T-cell (primary cell): ENCODE measurements around the gene CDH13. TPM values are rescaled to one million over a fixed set of nuclear protein-coding genes. Genes with fewer than 3 reads are reported as not detected.

Experiments
- ATAC-seq, 4 experiments: fragments of 200-7000 bp in 3 of 4; fragments of 150-1000 bp in 1 of 4; cut with Tn5 transposase; replicated peaks in 1 of 4; 1 replicate in 3 of 4; 2 replicates in 1 of 4; pipeline ENCODE4 v1.10.0; 2021; ENCODE audit warnings: moderate library complexity in 3 of 4, mild to moderate bottlenecking in 2 of 4, moderate number of reproducible peaks in 1 of 4
- CTCF ChIA-PET, 2 donors: fragments of 300-600 bp; sonication (Branson Sonifier 250); formaldehyde crosslinking; loops; one replicate each; lab custom pipeline; 2022; ENCODE audit warnings: antibody characterized with exemption in 2 of 2; lab: Charles Lee
- POLR2A ChIA-PET, 2 donors: fragments of 300-600 bp; sonication (Branson Sonifier 250); formaldehyde crosslinking; loops; one replicate each; lab custom pipeline; 2022; ENCODE audit warnings: antibody characterized with exemption in 2 of 2; lab: Charles Lee
- DNase-seq, 35 experiments: peaks; one replicate each; pipeline versions ENCODE4 v3.0.0 to v3.0.0-alpha.2; 2013 to 2023
- H3K27ac ChIP-seq: one replicate; pipeline ENCODE4 v1.5.1; 2013; ENCODE audit warnings: low read length
- H3K27me3 ChIP-seq, 2 experiments: replicated peaks in 1 of 2; 1 replicate in 1 of 2; 2 replicates in 1 of 2; pipeline versions ENCODE4 v1.6.1 to v1.7.0; 2013; ENCODE audit warnings: low read length in 1 of 2, mixed read lengths in 1 of 2; ENCODE audit not compliant: control insufficient read depth in 2 of 2, insufficient read depth in 2 of 2; ENCODE audit errors: extremely low read depth in 1 of 2
- H3K36me3 ChIP-seq, 2 donors: 1 replicate in 1 of 2; 2 replicates in 1 of 2; pipeline versions ENCODE4 v1.6.1 to v1.7.0; 2013; ENCODE audit warnings: low read length in 1 of 2; ENCODE audit not compliant: control insufficient read depth in 2 of 2, insufficient read depth in 1 of 2; ENCODE audit errors: extremely low read depth in 1 of 2
- H3K4me1 ChIP-seq, 2 experiments: 1 replicate in 1 of 2; 2 replicates in 1 of 2; pipeline versions ENCODE4 v1.6.1 to v1.7.0; 2013; ENCODE audit warnings: low read length in 2 of 2, mixed read lengths in 1 of 2; ENCODE audit not compliant: insufficient read depth in 2 of 2, control insufficient read depth in 1 of 2; ENCODE audit errors: extremely low read depth in 1 of 2
- H3K4me3 ChIP-seq, 2 donors: 1 replicate in 1 of 2; 2 replicates in 1 of 2; pipeline versions ENCODE4 v1.5.1 to v1.7.0; 2013; ENCODE audit warnings: mild to moderate bottlenecking in 2 of 2, low read length in 1 of 2, moderate library complexity in 1 of 2; ENCODE audit not compliant: control insufficient read depth in 1 of 2; ENCODE audit errors: extremely low read depth in 1 of 2
- H3K9me3 ChIP-seq: 2 replicates; pipeline ENCODE4 v1.7.0; 2013
- H3K27ac Mint-ChIP-seq, 2 donors: one replicate each; pipeline ENCODE4 v1.8.0; 2020 to 2021; ENCODE audit warnings: mild to moderate bottlenecking in 2 of 2, mixed read lengths in 2 of 2
- H3K27me3 Mint-ChIP-seq, 2 donors: one replicate each; pipeline ENCODE4 v1.8.0; 2021 to 2022; ENCODE audit warnings: mixed read lengths in 2 of 2
- H3K36me3 Mint-ChIP-seq: one replicate; pipeline ENCODE4 v1.8.0; 2021; ENCODE audit warnings: mixed read lengths
- H3K4me1 Mint-ChIP-seq, 3 donors: one replicate each; pipeline ENCODE4 v1.8.0; 2020 to 2022; ENCODE audit warnings: mixed read lengths in 3 of 3, mild to moderate bottlenecking in 1 of 3
- H3K4me3 Mint-ChIP-seq, 3 donors: one replicate each; pipeline ENCODE4 v1.8.0; 2020 to 2022; ENCODE audit warnings: mild to moderate bottlenecking in 3 of 3, mixed read lengths in 3 of 3, moderate library complexity in 3 of 3
- H3K9me3 Mint-ChIP-seq, 3 donors: one replicate each; pipeline ENCODE4 v1.8.0; 2020 to 2022; ENCODE audit warnings: mixed read lengths in 3 of 3
- WGBS: methylation state at CpG from one replicate; pipeline ENCODE4 v1.1.5; 2013; ENCODE audit warnings: missing lambda C conversion rate; ENCODE audit not compliant: insufficient coverage; 5-methylcytosine and 5-hydroxymethylcytosine counted together
- total RNA-seq, 35 experiments: library from RNA in 6 of 35; stranded (reverse) in 6 of 35; fragments of 120-200 nt in 1 of 35; gene quantifications; one replicate each; pipeline versions ENCODE4 v1.2.1 to v1.2.4 and lab custom pipeline; 2013 to 2026

CDH13 gene
- total RNA-seq, 5 donors from 2014 or later (not counting 1 experiment from before 2014, with no cell fraction given), result not detected

- no peak overlapping the region for H3K4me3 Mint-ChIP-seq
- no peaks in the 10 kb centered on the region for H3K9me3 Mint-ChIP-seq
- H3K4me1 Mint-ChIP-seq, result peaks cover 0 to 4% (median 0%) of the 10 kb centered on the region in 3 donors
- Histone ChIP-seq H3K9me3 (no peaks in the 10 kb centered on the region), H3K36me3 (no peaks in the 10 kb centered on the region), H3K27me3 (peaks cover 0 to 19% of the 10 kb centered on the region in 2 experiments), H3K27ac (no peak overlapping the region), H3K4me1 (no peaks in the 10 kb centered on the region), H3K4me3 (no peak overlapping the region)
- H3K27ac Mint-ChIP-seq, result no peak overlapping the region
- ChIA-PET POLR2A (no interaction called here), CTCF (no interaction called here)
- WGBS, result no CpG with 5 or more reads among the region's 1 CpG
- DNase-seq (no peak), ATAC-seq (no peak)
- H3K27me3 Mint-ChIP-seq, result peaks cover 14 to 18% of the 10 kb centered on the region in 2 donors
- H3K36me3 Mint-ChIP-seq, result no peaks in the 10 kb centered on the region
Measured at GRCh38 chr16:83772806-83773205, 1146.0 kb downstream of the CDH13 start.

DNA sequence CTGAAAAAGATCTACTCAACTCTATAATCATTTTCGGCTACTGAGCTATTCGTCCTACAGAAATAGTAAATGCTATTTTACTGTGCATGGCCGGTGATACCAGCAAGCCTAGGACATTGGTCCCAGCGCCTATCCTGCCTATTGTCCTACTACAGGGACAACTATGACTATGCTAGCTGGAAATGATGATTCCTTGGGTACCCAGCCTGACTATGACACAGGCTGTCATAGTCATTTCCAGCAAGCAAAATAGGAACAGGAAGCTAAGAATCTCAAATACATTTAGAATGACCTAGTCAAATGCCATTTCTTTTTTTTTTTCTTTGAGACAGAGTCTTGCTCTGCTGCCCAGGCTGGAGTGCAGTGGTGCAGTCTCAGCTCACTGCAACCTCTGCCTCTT is 1147.3 kb downstream of the CDH13 start:
- DNase-seq (no peak), ATAC-seq (no peak)
- ChIA-PET POLR2A (no interaction called here), CTCF (no interaction called here)
- H3K9me3 Mint-ChIP-seq, result no peaks in the 10 kb centered on the region
- Histone ChIP-seq H3K27ac (no peak overlapping the region), H3K4me1 (no peaks in the 10 kb centered on the region), H3K4me3 (no peak overlapping the region), H3K9me3 (no peaks in the 10 kb centered on the region), H3K36me3 (no peaks in the 10 kb centered on the region), H3K27me3 (peaks cover 0 to 19% of the 10 kb centered on the region in 2 experiments)
- WGBS, result 57% methylated on average over 1 of the region's 4 CpGs
- H3K27me3 Mint-ChIP-seq, result peaks cover 16 to 17% of the 10 kb centered on the region in 2 donors
- peaks cover 0 to 4% (median 0%) of the 10 kb centered on the region in 3 donors for H3K4me1 Mint-ChIP-seq
- H3K4me3 Mint-ChIP-seq, result no peak overlapping the region
- H3K27ac Mint-ChIP-seq, result no peak overlapping the region
- H3K36me3 Mint-ChIP-seq, result no peaks in the 10 kb centered on the region

DNA sequence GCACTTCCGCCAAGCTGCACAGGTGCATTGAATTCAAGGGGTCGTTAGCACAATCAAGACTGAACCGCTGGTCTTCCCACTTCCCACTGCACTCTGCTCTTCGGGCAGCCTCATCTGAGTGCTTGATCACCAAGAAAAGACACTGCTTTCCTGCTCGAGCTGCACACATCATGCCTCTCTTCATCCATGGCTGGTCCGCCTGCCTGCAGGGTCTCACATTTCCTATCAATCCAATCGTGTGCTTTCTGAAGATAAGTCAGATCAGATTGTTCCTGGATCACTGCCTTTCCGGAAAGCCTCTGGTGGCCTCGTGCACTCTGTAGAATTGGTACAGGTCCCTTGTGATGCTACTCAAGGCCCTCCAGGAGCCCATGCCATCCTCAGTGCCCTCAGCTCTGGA is 1150.2 kb downstream of the CDH13 start:
- WGBS, result 77% methylated on average over 9 of the region's 9 CpGs
- Mint-ChIP-seq H3K9me3 (no peaks in the 10 kb centered on the region), H3K4me3 (no peak overlapping the region), H3K27me3 (peaks cover 5 to 13% of the 10 kb centered on the region in 2 donors), H3K27ac (no peak overlapping the region), H3K4me1 (no peaks in the 10 kb centered on the region), H3K36me3 (no peaks in the 10 kb centered on the region)
- Histone ChIP-seq H3K4me1 (no peaks in the 10 kb centered on the region), H3K9me3 (no peaks in the 10 kb centered on the region), H3K4me3 (no peak overlapping the region), H3K27ac (no peak overlapping the region), H3K27me3 (peaks cover 0 to 17% of the 10 kb centered on the region in 2 experiments), H3K36me3 (no peaks in the 10 kb centered on the region)
- ChIA-PET CTCF (no interaction called here), POLR2A (no interaction called here)
- ATAC-seq, result no peak
- no peak for DNase-seq

- peaks cover 13 to 21% of the 10 kb centered on the region in 2 donors for H3K27me3 Mint-ChIP-seq
- H3K9me3 ChIP-seq, result no peaks in the 10 kb centered on the region
Measured at GRCh38 chr16:83779886-83780285, 1153.1 kb downstream of the CDH13 start.

DNA sequence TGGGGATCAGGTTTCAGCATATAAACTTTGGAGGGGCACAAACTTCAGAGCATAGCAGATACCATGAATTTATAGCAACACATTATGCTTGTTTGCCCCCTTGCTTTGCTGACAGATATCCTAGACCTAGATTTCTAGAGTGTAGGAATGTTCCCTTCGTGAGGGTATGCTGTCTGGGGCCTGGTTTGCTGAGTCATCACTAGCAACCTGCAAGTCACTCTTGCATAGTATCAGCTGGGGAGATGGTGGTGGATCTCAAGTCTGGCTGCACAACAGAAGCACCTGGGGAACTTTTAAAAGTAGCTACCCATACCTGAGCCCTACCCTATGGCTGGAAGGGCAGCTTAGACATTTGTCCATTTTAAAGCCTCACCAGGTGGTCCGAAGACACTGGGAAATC is 1158.7 kb downstream of the CDH13 start:
- CTCF ChIA-PET, result no interaction called here
- Mint-ChIP-seq H3K4me3 (no peak overlapping the region), H3K27me3 (peaks cover 17 to 24% of the 10 kb centered on the region in 2 donors), H3K27ac (no peak overlapping the region), H3K9me3 (peaks cover 0 to 9% (median 0%) of the 10 kb centered on the region in 3 donors), H3K36me3 (no peaks in the 10 kb centered on the region), H3K4me1 (no peaks in the 10 kb centered on the region)
- no peaks in the 10 kb centered on the region for H3K36me3 ChIP-seq
- H3K9me3 ChIP-seq, result no peaks in the 10 kb centered on the region
- no peaks in the 10 kb centered on the region for H3K4me1 ChIP-seq
- no CpG with 5 or more reads among the region's 2 CpGs for WGBS
- no peak for DNase-seq
- no peaks in the 10 kb centered on the region for H3K27me3 ChIP-seq
- no peak for ATAC-seq
- POLR2A ChIA-PET, result no interaction called here
- H3K4me3 ChIP-seq, result no peak overlapping the region
- no peak overlapping the region for H3K27ac ChIP-seq

More at GRCh38 chr16:83779886-83780285, 1153.1 kb downstream of the CDH13 start:
- Histone ChIP-seq H3K4me3 (no peak overlapping the region), H3K4me1 (no peaks in the 10 kb centered on the region), H3K36me3 (no peaks in the 10 kb centered on the region), H3K27me3 (peaks cover 0 to 14% of the 10 kb centered on the region in 2 experiments), H3K27ac (no peak overlapping the region)
- H3K9me3 Mint-ChIP-seq, result peaks cover 0 to 4% (median 0%) of the 10 kb centered on the region in 3 donors
- WGBS, result 67% methylated on average over 4 of the region's 6 CpGs
- no peak overlapping the region for H3K4me3 Mint-ChIP-seq
- ATAC-seq (no peak), DNase-seq (no peak)
- no peaks in the 10 kb centered on the region for H3K4me1 Mint-ChIP-seq
- ChIA-PET CTCF (no interaction called here), POLR2A (no interaction called here)
- no peaks in the 10 kb centered on the region for H3K36me3 Mint-ChIP-seq
- no peak overlapping the region for H3K27ac Mint-ChIP-seq

DNA sequence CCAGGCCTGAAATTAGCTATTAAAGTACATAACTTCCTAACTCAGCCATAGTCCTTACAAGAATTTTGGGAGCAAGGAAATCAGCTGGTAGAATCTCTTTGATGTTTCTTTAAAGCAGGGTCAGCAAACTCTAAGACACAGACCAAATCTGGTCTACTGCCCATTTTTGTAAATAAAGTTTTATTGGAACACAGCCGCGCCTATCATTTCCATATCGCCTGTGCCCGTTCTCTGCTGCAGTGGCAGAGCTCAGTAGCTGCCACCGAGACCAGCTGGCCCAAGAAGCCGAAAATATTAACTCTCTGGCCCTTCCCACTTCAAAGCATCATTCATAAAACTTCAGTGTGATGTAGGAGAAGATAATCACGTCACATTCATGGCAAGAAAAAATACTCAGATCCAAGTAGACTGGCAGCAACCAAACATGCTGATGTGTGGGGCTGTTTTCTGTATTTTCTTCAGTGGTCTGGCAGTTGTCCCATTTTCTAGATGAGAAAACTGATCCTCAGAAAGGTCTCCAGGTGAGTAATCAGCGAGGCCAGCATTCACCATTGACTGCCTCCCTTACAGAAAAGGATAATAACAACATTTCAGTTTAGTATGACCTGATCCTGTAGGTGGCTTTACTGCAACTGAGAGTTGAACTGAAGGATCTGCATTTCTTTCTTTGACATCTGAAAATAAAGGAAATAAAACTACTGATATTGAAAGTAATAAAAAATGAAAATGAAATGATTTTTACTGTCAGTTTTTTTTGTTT is 1163.1 kb downstream of the CDH13 start:
- peaks cover 0 to 2% (median 2%) of the 10 kb centered on the region in 3 donors for H3K4me1 Mint-ChIP-seq
- no peak for ATAC-seq
- POLR2A ChIA-PET, result no interaction called here
- H3K27me3 ChIP-seq, result peaks cover 0 to 6% of the 10 kb centered on the region in 2 experiments
- no peaks in the 10 kb centered on the region for H3K4me1 ChIP-seq
- CTCF ChIA-PET, result no interaction called here
- no peak overlapping the region for H3K4me3 ChIP-seq
- H3K27me3 Mint-ChIP-seq, result peaks cover 12 to 24% of the 10 kb centered on the region in 2 donors
- no peak overlapping the region for H3K4me3 Mint-ChIP-seq
- no peaks in the 10 kb centered on the region for H3K36me3 ChIP-seq
- H3K27ac Mint-ChIP-seq, result no peak overlapping the region
- peaks cover 0 to 6% (median 0%) of the 10 kb centered on the region in 3 donors for H3K9me3 Mint-ChIP-seq
- H3K36me3 Mint-ChIP-seq, result no peaks in the 10 kb centered on the region
- no peak for DNase-seq
- H3K27ac ChIP-seq, result no peak overlapping the region
- H3K9me3 ChIP-seq, result no peaks in the 10 kb centered on the region
- 90% methylated on average over 3 of the region's 8 CpGs for WGBS
